ENCODE measurements around the gene PCDH9. TPM values are rescaled to one million over a fixed set of nuclear protein-coding genes. Genes with fewer than 3 reads are reported as not detected.

Gene PCDH9
- total and polyA plus RNA-seq, 2 of the 13 experiments (the other 11 are each of a cell fraction or from before 2014, with no cell fraction given) = 0.09 TPM; not detected in 1

DNA sequence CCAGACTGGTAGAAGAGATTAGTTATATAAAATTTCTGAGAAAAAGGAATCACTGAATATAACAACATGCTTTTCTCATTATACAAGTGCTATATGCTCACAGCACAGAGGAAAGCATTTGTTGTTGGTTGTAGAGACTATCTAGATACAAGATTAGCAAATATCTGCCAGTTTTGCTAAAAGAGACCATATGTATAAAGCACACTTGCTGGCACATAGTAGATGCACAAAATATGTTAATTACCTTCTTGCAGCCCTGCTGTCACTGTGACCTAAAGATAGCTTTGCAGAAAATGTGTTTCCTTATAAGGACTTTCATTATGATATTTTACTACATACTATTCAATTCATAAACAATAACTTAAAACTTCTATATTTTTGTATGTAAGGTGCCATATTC is 755.1 kb downstream of the PCDH9 start:
- Histone ChIP-seq H4K20me1 (ENCODE audit: insufficient read depth, low read length) (no peaks in the 10 kb centered on the region), H3K9me3 (ENCODE audit: low read length) (no peaks in the 10 kb centered on the region), H3K36me3 (replicated peaks in 1 of 2; ENCODE audit: control insufficient read depth in 1 of 2, insufficient read depth in 2 of 2, low read length in 2 of 2) (no peaks in the 10 kb centered on the region), H3K27ac (ENCODE audit: extremely low read length, insufficient read depth, low read length) (no peak overlapping the region), H3K79me2 (ENCODE audit: insufficient read depth, low read length) (no peaks in the 10 kb centered on the region), H3K4me2 (ENCODE audit: low read depth, low read length) (no peak overlapping the region), H3K9ac (ENCODE audit: insufficient read depth, low read depth, low read length) (no peak overlapping the region), H3K4me1 (ENCODE audit: insufficient read depth, low read length) (no peaks in the 10 kb centered on the region), H3K27me3 (ENCODE audit: control insufficient read depth in 1 of 2, insufficient read depth in 2 of 2, low read length in 2 of 2) (no peaks in the 10 kb centered on the region), H2AFZ (ENCODE audit: low read length) (no peak overlapping the region), H3K4me3 (replicated peaks in 1 of 3; ENCODE audit: insufficient read depth in 1 of 3, low read depth in 2 of 3, low read length in 3 of 3) (no peak overlapping the region)
- intact Hi-C loops (cut with micrococcal nuclease; ENCODE audit: unreplicated experiment) (no loop called here), in situ Hi-C loops (cut with HindIII; ENCODE audit: extremely low pct_ligation_motif_present, low pct_unique_long_range_greater_than_20kb) (no loop called here)
- CTCF ChIA-PET (ENCODE audit: low intra/inter-chr PET ratio, low total read pairs) = no interaction called here
- ATAC-seq (no peak), FAIRE-seq (no peak), DNase-seq (ENCODE audit: low spot score) (no peak)
- BruUV-seq (replicated peaks) = no TSS peak
- POLR2A ChIA-PET = no interaction called here
- TF ChIP-seq KLF15 (CRISPR knock-in tag; IDR thresholded peaks at IDR 0.05; ENCODE audit: borderline replicate concordance) = no peak
- no peak for TF ChIP-seq ELF3 (CRISPR knock-in tag; IDR thresholded peaks at IDR 0.05)
- TF ChIP-seq HOXA9 (CRISPR knock-in tag; IDR thresholded peaks at IDR 0.05; ENCODE audit: borderline replicate concordance) = no peak
- no peak for TF ChIP-seq ZNF501 (CRISPR knock-in tag; IDR thresholded peaks at IDR 0.05)
- TF ChIP-seq, protein P1, sequence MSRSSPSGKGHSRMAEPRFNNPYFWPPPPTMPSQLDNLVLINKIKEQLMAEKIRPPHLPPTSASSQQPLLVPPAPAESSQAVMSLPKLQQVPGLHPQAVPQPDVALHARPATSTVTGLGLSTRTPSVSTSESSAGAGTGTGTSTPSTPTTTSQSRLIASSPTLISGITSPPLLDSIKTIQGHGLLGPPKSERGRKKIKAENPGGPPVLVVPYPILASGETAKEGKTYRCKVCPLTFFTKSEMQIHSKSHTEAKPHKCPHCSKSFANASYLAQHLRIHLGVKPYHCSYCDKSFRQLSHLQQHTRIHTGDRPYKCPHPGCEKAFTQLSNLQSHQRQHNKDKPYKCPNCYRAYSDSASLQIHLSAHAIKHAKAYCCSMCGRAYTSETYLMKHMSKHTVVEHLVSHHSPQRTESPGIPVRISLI (CRISPR knock-in tag; IDR thresholded peaks at IDR 0.05; ENCODE audit: borderline replicate concordance) = no peak
- TF ChIP-seq, protein P2, sequence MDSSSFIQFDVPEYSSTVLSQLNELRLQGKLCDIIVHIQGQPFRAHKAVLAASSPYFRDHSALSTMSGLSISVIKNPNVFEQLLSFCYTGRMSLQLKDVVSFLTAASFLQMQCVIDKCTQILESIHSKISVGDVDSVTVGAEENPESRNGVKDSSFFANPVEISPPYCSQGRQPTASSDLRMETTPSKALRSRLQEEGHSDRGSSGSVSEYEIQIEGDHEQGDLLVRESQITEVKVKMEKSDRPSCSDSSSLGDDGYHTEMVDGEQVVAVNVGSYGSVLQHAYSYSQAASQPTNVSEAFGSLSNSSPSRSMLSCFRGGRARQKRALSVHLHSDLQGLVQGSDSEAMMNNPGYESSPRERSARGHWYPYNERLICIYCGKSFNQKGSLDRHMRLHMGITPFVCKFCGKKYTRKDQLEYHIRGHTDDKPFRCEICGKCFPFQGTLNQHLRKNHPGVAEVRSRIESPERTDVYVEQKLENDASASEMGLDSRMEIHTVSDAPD (CRISPR knock-in tag; IDR thresholded peaks at IDR 0.05) = no peak
- TF ChIP-seq, protein P3, sequence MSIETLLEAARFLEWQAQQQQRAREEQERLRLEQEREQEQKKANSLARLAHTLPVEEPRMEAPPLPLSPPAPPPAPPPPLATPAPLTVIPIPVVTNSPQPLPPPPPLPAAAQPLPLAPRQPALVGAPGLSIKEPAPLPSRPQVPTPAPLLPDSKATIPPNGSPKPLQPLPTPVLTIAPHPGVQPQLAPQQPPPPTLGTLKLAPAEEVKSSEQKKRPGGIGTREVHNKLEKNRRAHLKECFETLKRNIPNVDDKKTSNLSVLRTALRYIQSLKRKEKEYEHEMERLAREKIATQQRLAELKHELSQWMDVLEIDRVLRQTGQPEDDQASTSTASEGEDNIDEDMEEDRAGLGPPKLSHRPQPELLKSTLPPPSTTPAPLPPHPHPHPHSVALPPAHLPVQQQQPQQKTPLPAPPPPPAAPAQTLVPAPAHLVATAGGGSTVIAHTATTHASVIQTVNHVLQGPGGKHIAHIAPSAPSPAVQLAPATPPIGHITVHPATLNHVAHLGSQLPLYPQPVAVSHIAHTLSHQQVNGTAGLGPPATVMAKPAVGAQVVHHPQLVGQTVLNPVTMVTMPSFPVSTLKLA (IDR thresholded peaks at IDR 0.05) = no peak
- TF ChIP-seq ZSCAN25 (CRISPR knock-in tag; IDR thresholded peaks at IDR 0.05) = no peak
- TF ChIP-seq ZNF629 (CRISPR knock-in tag; conservative IDR thresholded peaks at IDR 0.05) = no peak
